Mesothelial cell of epicardium (in vitro differentiated cells): Measurements from ENCODE around the gene MVB12B. TPM values are rescaled to one million over a fixed set of nuclear protein-coding genes. Genes with fewer than 3 reads are reported as not detected.

Experiments used
- DNase-seq, 2 experiments: peaks; one replicate each; pipeline ENCODE4 v3.0.0; 2021; ENCODE audit warnings: low spot score in 2 of 2; ENCODE audit not compliant: unreplicated experiment in 2 of 2
- H3K27ac Mint-ChIP-seq: 2 replicates; pipeline ENCODE4 v1.8.0; 2021; ENCODE audit warnings: mixed read lengths
- H3K27me3 Mint-ChIP-seq: 2 replicates; pipeline ENCODE4 v1.8.0; 2021; ENCODE audit warnings: low read depth, mixed read lengths
- H3K36me3 Mint-ChIP-seq: 2 replicates; pipeline ENCODE4 v1.8.0; 2021; ENCODE audit warnings: mixed read lengths
- H3K4me1 Mint-ChIP-seq: 2 replicates; pipeline ENCODE4 v1.8.0; 2021; ENCODE audit warnings: mixed read lengths
- H3K4me3 Mint-ChIP-seq: 2 replicates; pipeline ENCODE4 v1.8.0; 2021; ENCODE audit warnings: mild to moderate bottlenecking, moderate library complexity, mixed read lengths
- H3K9me3 Mint-ChIP-seq: 2 replicates; pipeline ENCODE4 v1.8.0; 2021; ENCODE audit warnings: mixed read lengths
- total RNA-seq: library from RNA; stranded (reverse); gene quantifications from 3 replicates; pipeline ENCODE4 v1.2.1, GENCODE V29; 2021
- TF ChIP-seq, protein P1 (sequence below): fragments of 200-600 bp; sonication (generic); IDR thresholded peaks from one replicate; pipeline ENCODE4 v1.5.0; 2021; ENCODE audit warnings: antibody characterized with exemption; ENCODE audit not compliant: unreplicated experiment

Gene MVB12B
- total RNA-seq, 1 donor from 2014 or later = 43.7 TPM

DNA sequence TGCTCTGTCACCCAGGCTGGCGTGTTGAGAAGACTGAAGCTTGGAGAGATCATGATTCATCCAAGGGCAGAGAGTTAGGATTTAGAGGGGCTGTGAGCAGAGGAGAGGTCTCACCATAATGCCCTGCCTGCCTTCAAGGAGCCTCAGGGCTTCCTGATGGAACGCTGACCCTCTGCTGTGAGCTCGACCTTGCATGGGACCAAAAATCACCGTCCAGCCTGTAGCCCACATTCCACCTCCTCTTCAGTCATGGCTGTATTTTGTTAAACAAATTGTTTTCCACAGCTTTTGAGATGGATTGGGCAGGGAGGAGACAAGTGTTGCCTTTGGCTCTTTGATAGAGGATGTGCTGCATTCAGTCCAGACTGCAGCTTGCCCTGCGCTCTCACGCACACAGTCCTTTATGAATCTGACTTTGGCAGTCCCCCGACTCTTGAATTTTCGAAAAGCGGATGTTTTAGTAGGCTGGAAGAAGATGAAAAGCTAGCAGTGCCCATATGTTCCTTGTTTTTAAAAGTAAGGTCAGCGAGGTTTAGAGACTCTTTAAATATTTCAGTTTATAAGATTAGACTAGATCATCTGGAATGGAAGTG lies 79.5 kb downstream of the MVB12B start:
- H3K4me1 Mint-ChIP-seq = peaks cover 19% of the 10 kb centered on the region
- peak overlapping the region; percentile 76 for H3K27ac Mint-ChIP-seq
- H3K9me3 Mint-ChIP-seq = no peaks in the 10 kb centered on the region
- H3K4me3 Mint-ChIP-seq = no peak overlapping the region
- peaks cover 16% of the 10 kb centered on the region for H3K36me3 Mint-ChIP-seq
- TF ChIP-seq, protein P1, sequence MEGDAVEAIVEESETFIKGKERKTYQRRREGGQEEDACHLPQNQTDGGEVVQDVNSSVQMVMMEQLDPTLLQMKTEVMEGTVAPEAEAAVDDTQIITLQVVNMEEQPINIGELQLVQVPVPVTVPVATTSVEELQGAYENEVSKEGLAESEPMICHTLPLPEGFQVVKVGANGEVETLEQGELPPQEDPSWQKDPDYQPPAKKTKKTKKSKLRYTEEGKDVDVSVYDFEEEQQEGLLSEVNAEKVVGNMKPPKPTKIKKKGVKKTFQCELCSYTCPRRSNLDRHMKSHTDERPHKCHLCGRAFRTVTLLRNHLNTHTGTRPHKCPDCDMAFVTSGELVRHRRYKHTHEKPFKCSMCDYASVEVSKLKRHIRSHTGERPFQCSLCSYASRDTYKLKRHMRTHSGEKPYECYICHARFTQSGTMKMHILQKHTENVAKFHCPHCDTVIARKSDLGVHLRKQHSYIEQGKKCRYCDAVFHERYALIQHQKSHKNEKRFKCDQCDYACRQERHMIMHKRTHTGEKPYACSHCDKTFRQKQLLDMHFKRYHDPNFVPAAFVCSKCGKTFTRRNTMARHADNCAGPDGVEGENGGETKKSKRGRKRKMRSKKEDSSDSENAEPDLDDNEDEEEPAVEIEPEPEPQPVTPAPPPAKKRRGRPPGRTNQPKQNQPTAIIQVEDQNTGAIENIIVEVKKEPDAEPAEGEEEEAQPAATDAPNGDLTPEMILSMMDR = no peak
- no peaks in the 10 kb centered on the region for H3K27me3 Mint-ChIP-seq
- no peak for DNase-seq

DNA sequence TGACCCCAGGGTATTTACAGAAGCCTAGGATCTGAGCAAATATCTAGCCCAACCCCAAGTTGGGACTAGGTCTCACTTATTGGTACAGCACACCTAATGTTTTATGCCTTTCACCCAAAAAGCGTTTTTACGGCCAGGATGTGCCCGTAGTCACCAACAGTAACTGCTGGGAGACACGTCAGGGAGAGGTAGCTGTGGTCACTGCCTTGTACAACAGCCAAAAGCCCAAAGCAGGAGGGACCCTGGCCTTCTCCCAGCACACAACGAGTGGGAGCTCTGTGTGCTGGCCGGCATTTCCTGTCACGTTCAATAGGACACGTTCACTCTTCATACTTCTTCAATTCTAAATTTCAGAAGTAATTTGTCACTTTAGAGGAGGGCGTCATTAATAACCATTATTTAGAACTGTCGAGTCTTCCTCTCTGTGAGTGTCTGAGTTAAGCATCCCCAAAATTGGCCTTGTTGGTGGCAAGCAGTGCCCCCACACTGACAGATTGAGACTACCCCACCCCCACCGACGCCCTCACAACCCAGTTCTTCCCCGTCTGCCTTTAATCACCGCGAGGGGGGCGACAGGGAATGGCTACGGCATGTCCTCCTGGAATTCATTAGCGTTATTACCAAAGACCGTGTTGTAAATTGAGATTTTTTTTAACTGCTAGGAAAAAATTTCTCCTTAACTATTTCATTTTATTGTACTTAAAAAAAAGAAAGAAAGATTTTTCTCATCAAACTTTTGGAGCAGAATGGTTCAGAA lies 80.7 kb downstream of the MVB12B start:
- H3K36me3 Mint-ChIP-seq = peaks cover 8% of the 10 kb centered on the region
- DNase-seq = no peak
- H3K4me1 Mint-ChIP-seq = peaks cover 19% of the 10 kb centered on the region
- no peaks in the 10 kb centered on the region for H3K9me3 Mint-ChIP-seq
- no peak overlapping the region for H3K4me3 Mint-ChIP-seq
- TF ChIP-seq, protein P1 = no peak
- H3K27ac Mint-ChIP-seq = peak overlapping the region; percentile 75
- H3K27me3 Mint-ChIP-seq = no peaks in the 10 kb centered on the region

DNA sequence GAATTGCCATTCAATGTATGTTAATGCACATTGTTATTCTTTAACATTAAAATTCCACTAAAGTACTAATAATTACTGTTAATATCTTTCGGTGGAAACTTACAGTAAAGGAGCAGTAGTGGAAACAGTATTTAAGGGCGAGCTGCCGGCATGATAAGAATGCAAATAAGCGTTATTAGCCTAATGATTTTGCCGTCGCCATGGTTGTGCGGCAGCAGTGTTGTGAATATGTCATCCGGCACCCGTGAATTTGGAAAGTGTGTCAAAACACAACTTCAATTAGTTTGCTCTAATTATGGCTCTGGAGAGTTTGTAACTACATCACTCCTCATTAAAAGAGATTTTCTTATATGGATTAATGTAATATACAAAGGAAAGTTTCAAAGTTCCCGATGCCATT lies 81.4 kb downstream of the MVB12B start:
- no peak overlapping the region for H3K27ac Mint-ChIP-seq
- TF ChIP-seq, protein P1 = no peak
- H3K4me1 Mint-ChIP-seq = peaks cover 19% of the 10 kb centered on the region
- H3K4me3 Mint-ChIP-seq = no peak overlapping the region
- DNase-seq = no peak
- H3K27me3 Mint-ChIP-seq = no peaks in the 10 kb centered on the region
- H3K36me3 Mint-ChIP-seq = peaks cover 9% of the 10 kb centered on the region
- H3K9me3 Mint-ChIP-seq = no peaks in the 10 kb centered on the region

DNA sequence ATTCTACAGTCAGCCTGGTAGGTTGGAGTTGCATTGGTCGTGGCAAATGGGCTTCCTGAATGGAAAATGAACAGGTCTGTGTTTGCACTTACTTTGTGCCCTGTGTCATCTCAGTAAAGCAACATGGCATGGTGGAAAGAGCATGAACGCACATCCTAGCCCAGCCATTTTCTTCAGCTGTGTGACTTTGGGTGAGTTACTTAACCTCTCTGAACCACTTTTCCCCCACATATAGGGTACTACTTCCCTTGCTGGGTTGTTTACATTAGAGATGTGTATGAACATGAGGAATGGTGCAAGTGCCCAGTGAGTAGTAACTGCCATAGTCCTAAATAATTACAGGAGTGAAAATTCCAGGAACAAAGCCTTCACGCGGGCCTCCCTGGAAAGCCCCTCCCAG lies 83.6 kb downstream of the MVB12B start:
- no peak overlapping the region for H3K4me3 Mint-ChIP-seq
- no peaks in the 10 kb centered on the region for H3K27me3 Mint-ChIP-seq
- H3K36me3 Mint-ChIP-seq = peaks cover 9% of the 10 kb centered on the region
- no peak for DNase-seq
- peaks cover 16% of the 10 kb centered on the region for H3K4me1 Mint-ChIP-seq
- H3K27ac Mint-ChIP-seq = no peak overlapping the region
- no peaks in the 10 kb centered on the region for H3K9me3 Mint-ChIP-seq
- TF ChIP-seq, protein P1 = no peak

DNA sequence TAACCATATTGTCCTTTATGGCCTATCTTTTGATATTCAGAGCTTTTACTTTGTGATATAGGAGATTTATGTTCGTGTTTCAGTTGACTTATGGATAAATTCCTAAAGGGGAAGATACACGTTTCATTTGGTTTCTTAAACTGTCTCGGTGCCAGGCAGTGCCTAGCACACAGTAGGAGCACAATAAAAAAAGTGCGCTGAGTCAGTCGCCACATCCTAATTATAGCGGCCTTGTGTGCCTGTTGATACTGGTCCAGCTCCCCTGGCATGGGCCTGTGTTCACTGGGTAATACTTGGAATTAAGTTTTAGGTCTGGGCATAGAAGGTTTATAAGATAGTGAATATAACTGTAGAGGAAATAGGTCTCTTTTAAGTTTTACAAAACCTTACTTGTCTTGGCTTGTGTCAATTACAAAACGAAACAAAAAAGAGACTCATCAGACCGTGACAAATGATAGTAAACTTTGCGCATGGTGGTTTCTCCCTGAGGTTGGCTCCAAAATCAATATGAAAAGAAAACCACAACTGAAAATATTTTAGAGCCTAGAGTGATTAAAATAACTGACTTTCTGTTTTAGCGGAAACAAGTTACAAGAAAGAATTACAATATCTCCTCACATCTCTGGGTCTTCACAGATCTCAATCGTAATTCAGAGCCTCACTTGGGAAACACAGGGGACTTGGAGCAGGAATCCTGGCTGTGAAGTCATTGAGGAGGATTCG lies 84.8 kb downstream of the MVB12B start:
- TF ChIP-seq, protein P1 = no peak
- Mint-ChIP-seq H3K36me3 (peaks cover 15% of the 10 kb centered on the region), H3K27me3 (no peaks in the 10 kb centered on the region), H3K9me3 (no peaks in the 10 kb centered on the region), H3K4me3 (no peak overlapping the region), H3K27ac (no peak overlapping the region), H3K4me1 (peaks cover 11% of the 10 kb centered on the region)
- DNase-seq = no peak
